ENCODE data around the gene NR3C1.

The NR3C1 gene

DNA sequence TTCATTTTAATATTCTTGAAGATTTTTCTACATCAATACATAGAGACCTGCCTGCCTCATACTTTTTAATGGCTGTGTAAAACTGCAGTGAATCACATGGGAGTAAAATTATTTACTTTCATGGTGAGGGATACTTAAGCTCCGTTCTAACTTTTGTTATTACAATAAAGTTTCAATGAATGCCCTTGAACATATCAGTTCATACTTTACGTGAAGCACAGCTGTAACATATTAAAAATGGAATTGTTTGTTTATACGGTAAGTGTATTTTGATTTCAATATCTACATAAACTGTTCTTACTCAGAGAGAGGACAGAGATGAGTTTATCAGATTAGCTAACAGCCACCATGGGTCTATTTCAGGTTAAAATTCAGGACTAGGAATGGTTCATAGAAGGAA, 155.1 kb downstream of the NR3C1 start:
- H3K9me3 ChIP-seq (ENCODE audit: control insufficient read depth, low read length), result no peaks in the 10 kb centered on the region
- H3K4me1 ChIP-seq (ENCODE audit: control insufficient read depth, insufficient read depth, low read depth, low read length), result peaks cover 15% of the 10 kb centered on the region

GRCh38 chr5:143247134-143247815, 156.2 kb downstream of the NR3C1 start:
- Histone ChIP-seq H2BK15ac (ENCODE audit: low read depth, poor library complexity, severe bottlenecking) (peak overlapping the region; percentile 57), H2BK12ac (ENCODE audit: low read length in 2 of 2) (no peak overlapping the region), H3K4me1 (ENCODE audit: control insufficient read depth, insufficient read depth, low read depth, low read length) (peaks cover 20% of the 10 kb centered on the region), H2BK5ac (ENCODE audit: low read depth, low read length, poor library complexity, severe bottlenecking) (no peak overlapping the region), H3K27ac (ENCODE audit: low read length, poor library complexity, severe bottlenecking) (no peak overlapping the region), H3K4me3 (ENCODE audit: insufficient read depth in 1 of 2, low read depth in 1 of 2, low read length in 2 of 2) (no peak overlapping the region), H3K9me3 (ENCODE audit: control insufficient read depth, low read length) (no peaks in the 10 kb centered on the region), H3K27me3 (ENCODE audit: control insufficient read depth in 1 of 2, insufficient read depth in 1 of 2, low read length in 2 of 2) (no peaks in the 10 kb centered on the region), H4K91ac (ENCODE audit: low read length) (peak overlapping the region; percentile 59), H4K8ac (ENCODE audit: low read length) (no peak overlapping the region), H3K4ac (ENCODE audit: low read depth in 1 of 2, low read length in 2 of 2) (no peak overlapping the region), H3K23ac (ENCODE audit: low read length in 2 of 2) (no peak overlapping the region), H3K9ac (ENCODE audit: low read length) (no peak overlapping the region), H2AFZ (ENCODE audit: low read depth, low read length) (no peak overlapping the region), H3K79me1 (replicated peaks; ENCODE audit: low read length, poor library complexity, severe bottlenecking) (peaks cover 2% of the 10 kb centered on the region), H3K4me2 (ENCODE audit: low read length, poor library complexity, severe bottlenecking) (no peak overlapping the region), H2BK120ac (ENCODE audit: low read depth, low read length) (no peak overlapping the region), H2AK5ac (ENCODE audit: low read length, severe bottlenecking) (no peak overlapping the region), H3K14ac (ENCODE audit: low read length in 2 of 2) (no peak overlapping the region), H3K18ac (ENCODE audit: low read depth in 1 of 2, low read length in 2 of 2) (no peak overlapping the region), H3K36me3 (ENCODE audit: control insufficient read depth in 1 of 2, insufficient read depth in 2 of 2, low read depth in 1 of 2, low read length in 2 of 2) (no peaks in the 10 kb centered on the region)
- WGBS, result 95% methylated on average over 1 of the region's 1 CpG
- DNase-seq, result no peak

More for the DNA sequence above, 155.1 kb downstream of the NR3C1 start:
- Histone ChIP-seq H4K91ac (ENCODE audit: low read length) (no peak overlapping the region), H3K4me2 (ENCODE audit: low read length, poor library complexity, severe bottlenecking) (no peak overlapping the region), H3K4ac (ENCODE audit: low read depth in 1 of 2, low read length in 2 of 2) (no peak overlapping the region), H2AFZ (ENCODE audit: low read depth, low read length) (no peak overlapping the region), H2BK12ac (ENCODE audit: low read length in 2 of 2) (no peak overlapping the region), H3K27me3 (ENCODE audit: control insufficient read depth in 1 of 2, insufficient read depth in 1 of 2, low read length in 2 of 2) (no peaks in the 10 kb centered on the region), H2BK15ac (ENCODE audit: low read depth, poor library complexity, severe bottlenecking) (no peak overlapping the region), H2BK5ac (ENCODE audit: low read depth, low read length, poor library complexity, severe bottlenecking) (no peak overlapping the region), H3K4me3 (ENCODE audit: insufficient read depth in 1 of 2, low read depth in 1 of 2, low read length in 2 of 2) (no peak overlapping the region), H3K27ac (ENCODE audit: low read length, poor library complexity, severe bottlenecking) (no peak overlapping the region), H4K8ac (ENCODE audit: low read length) (no peak overlapping the region), H3K14ac (ENCODE audit: low read length in 2 of 2) (no peak overlapping the region), H3K79me1 (replicated peaks; ENCODE audit: low read length, poor library complexity, severe bottlenecking) (no peaks in the 10 kb centered on the region), H3K23ac (ENCODE audit: low read length in 2 of 2) (no peak overlapping the region), H2AK5ac (ENCODE audit: low read length, severe bottlenecking) (no peak overlapping the region), H3K36me3 (ENCODE audit: control insufficient read depth in 1 of 2, insufficient read depth in 2 of 2, low read depth in 1 of 2, low read length in 2 of 2) (no peaks in the 10 kb centered on the region), H3K18ac (ENCODE audit: low read depth in 1 of 2, low read length in 2 of 2) (no peak overlapping the region), H2BK120ac (ENCODE audit: low read depth, low read length) (no peak overlapping the region), H3K9ac (ENCODE audit: low read length) (peak overlapping the region; percentile 20)
- no peak for DNase-seq
- no CpG with 5 or more reads among the region's 3 CpGs for WGBS

DNA sequence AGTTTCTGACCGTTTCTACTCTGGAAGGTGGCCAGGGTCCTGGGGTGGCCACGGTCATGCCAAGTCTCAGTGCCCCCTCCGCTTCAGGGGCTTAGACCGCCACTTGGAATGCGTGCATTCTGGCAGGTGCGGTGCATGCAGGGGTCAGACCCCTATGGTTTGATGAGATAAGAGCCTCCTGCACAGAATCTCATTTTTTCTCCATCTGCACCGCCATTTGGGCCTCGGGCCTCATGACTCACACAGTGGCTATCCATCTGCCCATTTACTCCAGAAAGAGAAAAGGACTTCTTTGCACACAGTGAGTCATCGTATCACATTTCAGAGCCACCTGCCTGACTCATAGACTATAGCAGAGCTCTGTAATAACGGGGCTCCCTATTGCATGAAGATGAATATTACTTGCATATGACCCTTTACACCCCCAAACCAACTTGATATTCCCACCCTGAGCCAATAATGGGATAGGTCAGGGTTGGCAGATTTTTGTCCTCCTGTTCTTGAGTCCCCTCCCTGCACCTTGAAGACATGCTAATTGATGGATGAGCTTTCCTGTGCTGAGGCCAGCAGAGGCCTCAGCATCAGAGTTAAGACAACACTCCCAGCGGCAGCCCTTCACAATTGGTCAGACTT, 157.4 kb downstream of the NR3C1 start:
- Histone ChIP-seq H4K8ac (ENCODE audit: low read length) (no peak overlapping the region), H2BK15ac (ENCODE audit: low read depth, poor library complexity, severe bottlenecking) (no peak overlapping the region), H3K4me3 (ENCODE audit: insufficient read depth in 1 of 2, low read depth in 1 of 2, low read length in 2 of 2) (no peak overlapping the region), H2BK5ac (ENCODE audit: low read depth, low read length, poor library complexity, severe bottlenecking) (no peak overlapping the region), H3K27ac (ENCODE audit: low read length, poor library complexity, severe bottlenecking) (peak overlapping the region; percentile 99), H3K23ac (ENCODE audit: low read length in 2 of 2) (no peak overlapping the region), H2BK120ac (ENCODE audit: low read depth, low read length) (peak overlapping the region; percentile 43), H3K9ac (ENCODE audit: low read length) (peak overlapping the region; percentile 92), H4K91ac (ENCODE audit: low read length) (peak overlapping the region; percentile 71), H3K9me3 (ENCODE audit: control insufficient read depth, low read length) (no peaks in the 10 kb centered on the region), H2AK5ac (ENCODE audit: low read length, severe bottlenecking) (peak overlapping the region; percentile 72), H2BK12ac (ENCODE audit: low read length in 2 of 2) (peak overlapping the region; percentile 34 to 75), H3K4me1 (ENCODE audit: control insufficient read depth, insufficient read depth, low read depth, low read length) (peaks cover 20% of the 10 kb centered on the region), H2AFZ (ENCODE audit: low read depth, low read length) (no peak overlapping the region), H3K18ac (ENCODE audit: low read depth in 1 of 2, low read length in 2 of 2) (peak overlapping the region; percentile 29 to 39), H3K14ac (ENCODE audit: low read length in 2 of 2) (no peak overlapping the region), H3K4ac (ENCODE audit: low read depth in 1 of 2, low read length in 2 of 2) (no peak overlapping the region), H3K27me3 (ENCODE audit: control insufficient read depth in 1 of 2, insufficient read depth in 1 of 2, low read length in 2 of 2) (no peaks in the 10 kb centered on the region), H3K79me1 (replicated peaks; ENCODE audit: low read length, poor library complexity, severe bottlenecking) (peaks cover 2% of the 10 kb centered on the region), H3K36me3 (ENCODE audit: control insufficient read depth in 1 of 2, insufficient read depth in 2 of 2, low read depth in 1 of 2, low read length in 2 of 2) (no peaks in the 10 kb centered on the region), H3K4me2 (ENCODE audit: low read length, poor library complexity, severe bottlenecking) (no peak overlapping the region)
- peak; percentile 92 for DNase-seq
- 17% methylated on average over 11 of the region's 11 CpGs for WGBS

- Histone ChIP-seq H2BK15ac (ENCODE audit: low read depth, poor library complexity, severe bottlenecking) (no peak overlapping the region), H3K4ac (ENCODE audit: low read depth in 1 of 2, low read length in 2 of 2) (peak overlapping the region in 1 of 2 experiments; percentile 90), H3K4me2 (ENCODE audit: low read length, poor library complexity, severe bottlenecking) (no peak overlapping the region), H2AK5ac (ENCODE audit: low read length, severe bottlenecking) (peak overlapping the region; percentile 99), H3K27me3 (ENCODE audit: control insufficient read depth in 1 of 2, insufficient read depth in 1 of 2, low read length in 2 of 2) (no peaks in the 10 kb centered on the region), H3K18ac (ENCODE audit: low read depth in 1 of 2, low read length in 2 of 2) (peak overlapping the region; percentile 89 to 94), H3K79me1 (replicated peaks; ENCODE audit: low read length, poor library complexity, severe bottlenecking) (peaks cover 2% of the 10 kb centered on the region), H2BK120ac (ENCODE audit: low read depth, low read length) (peak overlapping the region; percentile 91), H3K36me3 (ENCODE audit: control insufficient read depth in 1 of 2, insufficient read depth in 2 of 2, low read depth in 1 of 2, low read length in 2 of 2) (no peaks in the 10 kb centered on the region), H3K9me3 (ENCODE audit: control insufficient read depth, low read length) (no peaks in the 10 kb centered on the region), H3K27ac (ENCODE audit: low read length, poor library complexity, severe bottlenecking) (peak overlapping the region; percentile 99), H2BK5ac (ENCODE audit: low read depth, low read length, poor library complexity, severe bottlenecking) (peak overlapping the region; percentile 49), H3K4me3 (ENCODE audit: insufficient read depth in 1 of 2, low read depth in 1 of 2, low read length in 2 of 2) (peak overlapping the region in 1 of 2 experiments; percentile 63), H3K4me1 (ENCODE audit: control insufficient read depth, insufficient read depth, low read depth, low read length) (peaks cover 20% of the 10 kb centered on the region), H3K23ac (ENCODE audit: low read length in 2 of 2) (no peak overlapping the region), H4K91ac (ENCODE audit: low read length) (peak overlapping the region; percentile 81), H3K14ac (ENCODE audit: low read length in 2 of 2) (peak overlapping the region in 1 of 2 experiments; percentile 94), H2AFZ (ENCODE audit: low read depth, low read length) (no peak overlapping the region), H2BK12ac (ENCODE audit: low read length in 2 of 2) (peak overlapping the region; percentile 85 to 98), H3K9ac (ENCODE audit: low read length) (peak overlapping the region; percentile 92), H4K8ac (ENCODE audit: low read length) (peak overlapping the region; percentile 21)
- WGBS, result 90% methylated on average over 1 of the region's 2 CpGs
- DNase-seq, result peak; percentile 74
Measured at GRCh38 chr5:143244990-143245389, 158.5 kb downstream of the NR3C1 start.

Measured in mesenchymal stem cell (in vitro differentiated cells and primary cell).